Measurements from ENCODE around the gene GRID1. TPM values are rescaled to one million over a fixed set of nuclear protein-coding genes. Genes with fewer than 3 reads are reported as not detected.

Gene GRID1
- total RNA-seq, 1 experiment from 2014 or later, result 0.37 TPM

DNA sequence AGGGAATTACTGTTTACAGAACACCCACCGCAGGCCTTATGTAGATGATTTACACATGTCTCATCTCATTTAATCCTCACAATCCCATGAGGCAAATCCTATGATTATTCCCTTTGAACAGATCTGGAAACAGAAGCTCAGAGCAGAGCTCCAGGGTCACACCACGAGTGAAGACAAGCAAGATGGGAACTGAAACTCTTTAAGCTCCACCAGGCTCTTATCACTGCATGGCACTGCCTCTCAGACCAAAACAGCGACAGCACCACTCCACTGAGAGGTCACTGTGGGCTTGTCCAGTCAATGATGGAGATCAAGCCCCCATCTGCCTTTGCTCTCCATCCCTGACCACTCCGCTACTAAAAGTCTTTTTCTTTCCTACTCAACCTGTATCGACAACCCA lies 5.9 kb downstream of the GRID1 start:
- CTCF ChIA-PET, result interaction anchor here (0.5 to 7.9 kb wide), 5 partner anchors 10 to 99 kb away, joined by 3 to 98 read pairs (median 6); no protein-coding TSS in a partner anchor
- peaks cover 59% of the 10 kb centered on the region for H3K27me3 Mint-ChIP-seq (ENCODE audit: low read depth)
- POLR2A ChIA-PET, result interaction anchor here (1.5 kb wide), 1 partner anchor 29 kb away, joined by 5 read pairs; no protein-coding TSS in a partner anchor

DNA sequence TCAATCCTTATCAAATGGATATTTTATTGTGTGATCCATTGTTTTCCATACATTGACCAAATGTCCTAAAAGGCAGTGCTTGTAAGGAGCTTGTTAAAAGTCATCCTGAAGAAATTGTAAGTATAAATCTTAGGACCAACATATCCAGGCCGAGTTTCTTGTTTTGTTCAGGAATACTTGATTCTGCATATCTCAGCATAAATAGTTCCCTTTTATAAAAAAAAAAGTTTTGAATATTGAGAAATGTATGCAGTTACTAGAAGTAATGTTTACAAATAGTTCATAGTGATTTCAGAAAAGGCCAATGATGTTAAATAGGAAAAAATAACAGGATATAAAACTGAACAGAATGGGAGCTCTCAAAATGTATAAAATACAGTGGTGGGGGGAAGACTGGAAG lies 6.6 kb downstream of the GRID1 start:
- H3K27me3 Mint-ChIP-seq (ENCODE audit: low read depth), result peaks cover 52% of the 10 kb centered on the region
- no peaks in the 10 kb centered on the region for H3K9me3 Mint-ChIP-seq
- H3K36me3 Mint-ChIP-seq, result no peaks in the 10 kb centered on the region
- no peak overlapping the region for H3K27ac Mint-ChIP-seq
- no peak for DNase-seq (ENCODE audit: low spot score)
- H3K4me1 Mint-ChIP-seq, result peaks cover 14% of the 10 kb centered on the region
- TF ChIP-seq, protein P1, sequence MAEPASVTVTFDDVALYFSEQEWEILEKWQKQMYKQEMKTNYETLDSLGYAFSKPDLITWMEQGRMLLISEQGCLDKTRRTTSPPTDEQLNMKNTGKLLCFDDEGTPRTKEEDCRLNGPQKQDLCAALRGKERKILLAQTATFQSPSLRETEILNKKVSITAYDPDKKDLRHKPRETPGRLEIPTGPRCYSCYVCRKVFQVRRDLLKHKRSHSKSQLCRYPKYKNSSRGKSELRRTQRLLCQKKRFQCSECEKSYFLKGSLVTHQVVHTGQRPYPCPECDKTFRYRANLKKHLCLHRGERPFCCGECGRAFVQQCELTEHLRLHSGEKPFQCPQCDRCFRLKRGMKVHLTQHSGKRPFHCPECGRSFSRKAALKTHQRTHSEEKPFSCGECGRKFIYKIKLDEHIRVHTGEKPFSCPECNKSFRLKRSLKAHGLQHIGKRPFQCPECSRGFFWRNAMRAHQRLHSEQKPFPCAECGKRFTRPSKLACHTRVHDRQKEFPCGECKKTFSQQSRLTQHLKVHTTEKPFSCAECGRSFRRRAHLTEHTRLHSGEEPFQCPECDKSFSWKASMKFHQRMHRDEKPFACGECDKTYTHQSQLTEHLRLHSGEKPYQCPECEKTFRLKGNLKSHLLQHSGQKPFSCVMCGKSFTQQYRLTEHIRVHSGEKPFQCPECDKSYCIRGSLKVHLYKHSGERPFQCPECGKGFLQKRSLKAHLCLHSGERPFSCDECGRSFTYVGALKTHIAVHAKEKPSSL (CRISPR knock-in tag; conservative IDR thresholded peaks at IDR 0.05), result no peak
- TF ChIP-seq ZBTB21 (CRISPR knock-in tag; IDR thresholded peaks at IDR 0.05; ENCODE audit: borderline replicate concordance) (no peak), TCF7 (CRISPR knock-in tag; IDR thresholded peaks at IDR 0.05; ENCODE audit: low read depth) (no peak), MYBL2 (CRISPR knock-in tag; IDR thresholded peaks at IDR 0.05) (no peak), HMGA2 (CRISPR knock-in tag; IDR thresholded peaks at IDR 0.05) (no peak), KAT7 (CRISPR knock-in tag; IDR thresholded peaks at IDR 0.05; ENCODE audit: borderline replicate concordance) (no peak), NFE2L1 (CRISPR knock-in tag; IDR thresholded peaks at IDR 0.05) (no peak), ZNF121 (CRISPR knock-in tag; IDR thresholded peaks at IDR 0.05) (no peak), CREM (CRISPR knock-in tag; IDR thresholded peaks at IDR 0.05) (no peak)
- TF ChIP-seq, protein P2, sequence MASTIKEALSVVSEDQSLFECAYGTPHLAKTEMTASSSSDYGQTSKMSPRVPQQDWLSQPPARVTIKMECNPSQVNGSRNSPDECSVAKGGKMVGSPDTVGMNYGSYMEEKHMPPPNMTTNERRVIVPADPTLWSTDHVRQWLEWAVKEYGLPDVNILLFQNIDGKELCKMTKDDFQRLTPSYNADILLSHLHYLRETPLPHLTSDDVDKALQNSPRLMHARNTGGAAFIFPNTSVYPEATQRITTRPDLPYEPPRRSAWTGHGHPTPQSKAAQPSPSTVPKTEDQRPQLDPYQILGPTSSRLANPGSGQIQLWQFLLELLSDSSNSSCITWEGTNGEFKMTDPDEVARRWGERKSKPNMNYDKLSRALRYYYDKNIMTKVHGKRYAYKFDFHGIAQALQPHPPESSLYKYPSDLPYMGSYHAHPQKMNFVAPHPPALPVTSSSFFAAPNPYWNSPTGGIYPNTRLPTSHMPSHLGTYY (CRISPR knock-in tag; IDR thresholded peaks at IDR 0.05), result no peak
- ChIA-PET CTCF (interaction anchor here (2.1 to 7.9 kb wide), 3 partner anchors 10 to 98 kb away, joined by 6 to 98 read pairs (median 27); no protein-coding TSS in a partner anchor), POLR2A (no interaction called here)
- no peak for ATAC-seq
- H3K4me3 Mint-ChIP-seq, result no peak overlapping the region

More for the DNA sequence above, 5.9 kb downstream of the GRID1 start:
- H3K36me3 Mint-ChIP-seq, result no peaks in the 10 kb centered on the region
- no peak overlapping the region for H3K27ac Mint-ChIP-seq
- no peak for TF ChIP-seq SOX15 (CRISPR knock-in tag; IDR thresholded peaks at IDR 0.05)
- TF ChIP-seq, protein P3, sequence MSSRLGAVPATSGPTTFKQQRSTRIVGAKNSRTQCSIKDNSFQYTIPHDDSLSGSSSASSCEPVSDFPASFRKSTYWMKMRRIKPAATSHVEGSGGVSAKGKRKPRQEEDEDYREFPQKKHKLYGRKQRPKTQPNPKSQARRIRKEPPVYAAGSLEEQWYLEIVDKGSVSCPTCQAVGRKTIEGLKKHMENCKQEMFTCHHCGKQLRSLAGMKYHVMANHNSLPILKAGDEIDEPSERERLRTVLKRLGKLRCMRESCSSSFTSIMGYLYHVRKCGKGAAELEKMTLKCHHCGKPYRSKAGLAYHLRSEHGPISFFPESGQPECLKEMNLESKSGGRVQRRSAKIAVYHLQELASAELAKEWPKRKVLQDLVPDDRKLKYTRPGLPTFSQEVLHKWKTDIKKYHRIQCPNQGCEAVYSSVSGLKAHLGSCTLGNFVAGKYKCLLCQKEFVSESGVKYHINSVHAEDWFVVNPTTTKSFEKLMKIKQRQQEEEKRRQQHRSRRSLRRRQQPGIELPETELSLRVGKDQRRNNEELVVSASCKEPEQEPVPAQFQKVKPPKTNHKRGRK (CRISPR knock-in tag; IDR thresholded peaks at IDR 0.05; ENCODE audit: borderline replicate concordance), result no peak
- no peak for TF ChIP-seq ZNF423 (CRISPR knock-in tag; IDR thresholded peaks at IDR 0.05)
- TF ChIP-seq, protein P4, sequence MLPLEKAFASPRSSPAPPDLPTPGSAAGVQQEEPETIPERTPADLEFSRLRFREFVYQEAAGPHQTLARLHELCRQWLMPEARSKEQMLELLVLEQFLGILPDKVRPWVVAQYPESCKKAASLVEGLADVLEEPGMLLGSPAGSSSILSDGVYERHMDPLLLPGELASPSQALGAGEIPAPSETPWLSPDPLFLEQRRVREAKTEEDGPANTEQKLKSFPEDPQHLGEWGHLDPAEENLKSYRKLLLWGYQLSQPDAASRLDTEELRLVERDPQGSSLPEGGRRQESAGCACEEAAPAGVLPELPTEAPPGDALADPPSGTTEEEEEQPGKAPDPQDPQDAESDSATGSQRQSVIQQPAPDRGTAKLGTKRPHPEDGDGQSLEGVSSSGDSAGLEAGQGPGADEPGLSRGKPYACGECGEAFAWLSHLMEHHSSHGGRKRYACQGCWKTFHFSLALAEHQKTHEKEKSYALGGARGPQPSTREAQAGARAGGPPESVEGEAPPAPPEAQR (CRISPR knock-in tag; IDR thresholded peaks at IDR 0.05), result no peak
- TF ChIP-seq NFYB (CRISPR knock-in tag; conservative IDR thresholded peaks at IDR 0.05; ENCODE audit: low read depth), result no peak
- no peaks in the 10 kb centered on the region for H3K9me3 Mint-ChIP-seq
- peaks cover 17% of the 10 kb centered on the region for H3K4me1 Mint-ChIP-seq
- ATAC-seq, result no peak
- DNase-seq (ENCODE audit: low spot score), result no peak
- no peak overlapping the region for H3K4me3 Mint-ChIP-seq

DNA sequence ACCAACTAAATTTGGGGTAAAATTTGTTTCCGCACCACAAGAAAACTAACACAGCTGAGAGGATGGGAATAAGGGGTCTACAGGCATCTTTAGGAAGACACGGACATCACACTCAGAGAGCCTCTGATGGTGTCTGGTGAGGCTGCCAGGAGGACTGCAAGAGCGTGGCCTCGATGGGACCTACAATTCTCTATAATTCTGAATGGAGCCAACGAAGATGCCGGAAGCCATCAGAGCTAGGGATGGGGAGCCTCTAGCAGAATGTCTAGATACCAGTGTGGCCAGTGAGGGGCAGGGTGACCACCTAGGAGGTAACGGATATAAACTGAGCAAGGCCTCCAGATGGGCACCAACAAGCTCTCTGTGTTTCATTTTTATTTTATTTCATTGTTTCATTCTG lies 7.5 kb downstream of the GRID1 start:
- Mint-ChIP-seq H3K4me1 (peaks cover 8% of the 10 kb centered on the region), H3K27me3 (ENCODE audit: low read depth) (peaks cover 44% of the 10 kb centered on the region), H3K4me3 (no peak overlapping the region), H3K36me3 (no peaks in the 10 kb centered on the region), H3K27ac (no peak overlapping the region), H3K9me3 (no peaks in the 10 kb centered on the region)
- CTCF ChIA-PET, result interaction anchor here (7.9 kb wide), 1 partner anchor 9 kb away, joined by 98 read pairs; no protein-coding TSS in a partner anchor
- TF ChIP-seq, protein P3 (CRISPR knock-in tag; IDR thresholded peaks at IDR 0.05; ENCODE audit: borderline replicate concordance), result no peak
- TF ChIP-seq SOX15 (CRISPR knock-in tag; IDR thresholded peaks at IDR 0.05), result no peak
- DNase-seq (ENCODE audit: low spot score) (no peak), ATAC-seq (no peak)
- POLR2A ChIA-PET, result no interaction called here

All from WTC11 (cell line).